Measurements from ENCODE around the gene SORL1-AS1.

SORL1-AS1 gene

GRCh38 chr11:121441521-121441920 is 11.2 kb downstream of the SORL1-AS1 start:
- H3K4me3 ChIP-seq (ENCODE audit: low read depth, low read length) = no peak overlapping the region
- no peak for DNase-seq (ENCODE audit: low read depth)
- TF ChIP-seq CTCF (IDR thresholded peaks at IDR 0.05; ENCODE audit: low read depth, low read length, missing control alignments) = no peak

- no peak for TF ChIP-seq CTCF (IDR thresholded peaks at IDR 0.05; ENCODE audit: low read depth, low read length, missing control alignments)
- DNase-seq (ENCODE audit: low read depth) = no peak
- H3K4me3 ChIP-seq (ENCODE audit: low read depth, low read length) = no peak overlapping the region
Measured at GRCh38 chr11:121439759-121440158, 13.0 kb downstream of the SORL1-AS1 start.

DNA sequence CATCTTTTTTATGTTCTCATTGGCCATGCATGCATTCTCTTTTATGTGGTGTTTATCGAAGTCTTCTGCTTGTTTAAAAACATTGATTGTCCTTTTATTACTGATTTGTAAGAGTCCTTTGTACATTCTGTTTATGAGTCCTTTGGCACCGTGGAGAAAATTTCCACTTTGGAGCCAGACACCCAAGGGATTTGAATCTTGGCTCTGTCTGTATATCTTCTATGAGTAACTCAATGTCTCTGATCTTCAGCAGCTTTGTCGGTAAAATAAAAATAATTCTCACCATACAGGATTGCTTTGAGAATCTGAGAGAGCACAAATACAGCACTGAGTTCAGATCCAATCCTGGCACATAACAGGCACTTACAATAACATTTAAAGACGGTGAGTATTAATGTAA is 13.4 kb downstream of the SORL1-AS1 start:
- no peak overlapping the region for H3K4me3 ChIP-seq (ENCODE audit: low read depth, low read length)
- DNase-seq (ENCODE audit: low read depth) = no peak
- no peak for TF ChIP-seq CTCF (IDR thresholded peaks at IDR 0.05; ENCODE audit: low read depth, low read length, missing control alignments)

DNA sequence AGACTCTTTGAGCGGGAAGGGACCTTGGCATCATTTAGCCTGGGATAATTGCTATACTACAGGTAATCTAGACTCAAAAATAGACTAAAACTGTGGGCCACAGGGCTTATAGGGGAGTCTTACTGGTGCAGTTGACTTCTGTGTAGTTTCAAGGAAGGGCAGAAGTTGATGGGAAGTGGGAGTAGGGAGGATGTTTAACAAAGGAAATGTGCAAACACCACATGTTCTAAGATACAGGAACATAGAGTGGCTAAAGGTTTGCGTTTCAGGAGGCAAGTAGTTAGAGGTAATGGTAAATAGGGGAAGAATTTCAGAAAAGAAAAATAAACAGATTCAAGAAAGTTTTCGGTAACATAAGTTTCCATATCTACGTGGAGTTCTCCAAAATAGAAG is 15.1 kb downstream of the SORL1-AS1 start:
- no peak for TF ChIP-seq CTCF (IDR thresholded peaks at IDR 0.05; ENCODE audit: low read depth, low read length, missing control alignments)
- no peak overlapping the region for H3K4me3 ChIP-seq (ENCODE audit: low read depth, low read length)
- DNase-seq (ENCODE audit: low read depth) = no peak

- TF ChIP-seq CTCF (IDR thresholded peaks at IDR 0.05; ENCODE audit: low read depth, low read length, missing control alignments) = no peak
- H3K4me3 ChIP-seq (ENCODE audit: low read depth, low read length) = no peak overlapping the region
- DNase-seq (ENCODE audit: low read depth) = no peak
Measured at GRCh38 chr11:121437018-121437685, 15.6 kb downstream of the SORL1-AS1 start.

- no peak for DNase-seq (ENCODE audit: low read depth)
- no peak overlapping the region for H3K4me3 ChIP-seq (ENCODE audit: low read depth, low read length)
- TF ChIP-seq CTCF (IDR thresholded peaks at IDR 0.05; ENCODE audit: low read depth, low read length, missing control alignments) = no peak
Measured at GRCh38 chr11:121435551-121436511, 16.9 kb downstream of the SORL1-AS1 start.
